ENCODE data around the gene CEP55.

CEP55 gene

GRCh38 chr10:93567277-93568104, 71.1 kb downstream of the CEP55 start:
- DNase-seq = no peak

DNA sequence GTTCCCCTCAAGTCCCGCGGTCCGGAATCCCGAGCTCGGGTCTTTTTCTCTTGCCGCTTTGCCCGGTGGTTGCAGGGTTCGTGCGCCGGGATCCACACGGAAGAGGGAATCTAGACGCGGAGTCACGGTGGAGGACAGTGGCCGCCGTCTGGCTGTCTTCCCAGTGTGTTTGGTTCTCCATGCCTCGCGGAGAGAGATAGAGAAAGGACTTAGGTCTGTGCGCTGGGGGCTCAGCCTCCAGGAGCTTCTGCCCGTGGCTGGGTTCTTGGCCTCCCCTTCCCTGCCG, 71.6 kb downstream of the CEP55 start:
- no peak for DNase-seq

DNA sequence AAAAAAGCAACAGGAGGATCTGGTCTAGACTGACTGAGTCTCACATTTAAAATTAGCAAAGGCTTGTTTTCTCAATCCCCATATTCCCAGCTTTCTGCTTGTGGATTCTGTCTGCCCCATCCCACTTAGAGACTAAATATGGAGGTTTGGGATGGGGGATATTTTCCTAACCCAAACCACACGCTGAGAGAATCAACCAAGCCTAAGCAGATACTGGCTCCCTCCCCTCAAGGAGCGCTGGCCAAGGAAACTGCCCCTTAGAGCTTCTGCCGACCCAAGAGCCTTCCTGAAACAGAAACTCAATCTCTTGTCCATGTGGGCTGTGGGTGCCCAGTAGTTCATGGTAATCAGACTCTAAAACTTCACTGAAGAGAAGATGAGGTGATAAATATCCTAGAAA, 74.0 kb downstream of the CEP55 start:
- no peak for DNase-seq

- no peak for DNase-seq
Measured at GRCh38 chr10:93572606-93573005, 76.2 kb downstream of the CEP55 start.

DNA sequence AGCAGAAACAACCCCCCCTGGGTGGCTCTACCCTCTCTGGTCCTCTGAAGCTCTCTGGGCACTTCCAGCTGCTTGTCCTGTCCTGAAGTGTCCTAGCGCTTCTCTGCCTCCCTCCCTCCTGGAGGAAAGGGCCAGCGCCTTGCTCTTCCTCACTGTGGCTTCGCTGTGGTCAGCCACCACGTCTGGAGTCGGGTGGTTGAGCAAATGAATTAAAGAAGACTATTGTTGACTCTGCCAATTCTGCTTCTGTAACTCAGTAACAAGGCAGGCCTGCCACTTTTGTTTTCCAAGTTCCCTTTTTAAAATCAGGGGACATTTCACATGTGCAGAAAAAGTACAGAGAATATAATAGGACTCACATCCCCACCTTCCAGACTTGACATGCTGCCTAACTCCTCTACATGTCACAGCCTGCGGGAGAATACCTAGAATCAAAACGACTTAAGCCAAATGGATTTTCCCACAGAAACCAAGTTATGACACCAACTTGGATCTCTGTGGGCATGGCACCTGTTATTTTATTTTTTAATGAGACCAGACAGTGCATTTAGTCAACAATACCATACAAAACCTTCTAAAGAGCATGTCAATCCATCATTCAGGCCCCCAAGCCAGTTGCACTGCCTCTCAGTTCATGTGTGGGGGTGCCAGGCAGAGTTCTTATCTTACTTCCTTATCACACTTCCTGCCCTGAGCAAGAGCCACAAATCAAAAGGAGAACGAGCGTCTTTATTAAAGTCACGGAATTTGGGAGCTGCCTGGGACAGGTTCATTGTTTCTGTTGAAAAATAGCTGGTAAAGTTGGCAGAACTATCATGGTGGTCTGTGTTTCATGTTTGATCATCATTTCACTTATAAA, 76.9 kb downstream of the CEP55 start:
- DNase-seq = no peak

- no peak for DNase-seq
Measured at GRCh38 chr10:93573924-93574323, 77.5 kb downstream of the CEP55 start.

- DNase-seq = no peak
Measured at GRCh38 chr10:93576888-93577287, 80.5 kb downstream of the CEP55 start.

DNA sequence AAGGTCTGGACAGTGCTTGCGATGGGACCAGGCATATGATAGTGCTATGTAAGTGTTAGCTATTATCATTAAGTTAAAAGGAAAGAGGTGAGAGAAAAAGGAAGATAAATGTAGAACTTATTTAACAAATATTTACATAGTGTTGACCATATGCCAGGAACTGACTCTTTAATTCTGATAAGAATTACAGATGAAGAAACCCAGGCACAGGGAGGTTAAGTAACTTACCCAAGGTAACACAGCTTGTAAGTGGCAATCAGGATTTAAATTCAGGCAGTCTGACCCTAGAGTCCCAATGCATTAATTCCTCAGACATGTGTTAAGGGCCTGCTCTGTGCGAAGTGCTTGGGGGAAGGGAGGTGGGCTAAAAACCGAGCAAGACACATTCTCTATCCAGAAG, 81.2 kb downstream of the CEP55 start:
- DNase-seq = no peak

All from left hindlimb (tissue), 1 donor.